ENCODE measurements around the gene PDE2A.

Gene PDE2A

DNA sequence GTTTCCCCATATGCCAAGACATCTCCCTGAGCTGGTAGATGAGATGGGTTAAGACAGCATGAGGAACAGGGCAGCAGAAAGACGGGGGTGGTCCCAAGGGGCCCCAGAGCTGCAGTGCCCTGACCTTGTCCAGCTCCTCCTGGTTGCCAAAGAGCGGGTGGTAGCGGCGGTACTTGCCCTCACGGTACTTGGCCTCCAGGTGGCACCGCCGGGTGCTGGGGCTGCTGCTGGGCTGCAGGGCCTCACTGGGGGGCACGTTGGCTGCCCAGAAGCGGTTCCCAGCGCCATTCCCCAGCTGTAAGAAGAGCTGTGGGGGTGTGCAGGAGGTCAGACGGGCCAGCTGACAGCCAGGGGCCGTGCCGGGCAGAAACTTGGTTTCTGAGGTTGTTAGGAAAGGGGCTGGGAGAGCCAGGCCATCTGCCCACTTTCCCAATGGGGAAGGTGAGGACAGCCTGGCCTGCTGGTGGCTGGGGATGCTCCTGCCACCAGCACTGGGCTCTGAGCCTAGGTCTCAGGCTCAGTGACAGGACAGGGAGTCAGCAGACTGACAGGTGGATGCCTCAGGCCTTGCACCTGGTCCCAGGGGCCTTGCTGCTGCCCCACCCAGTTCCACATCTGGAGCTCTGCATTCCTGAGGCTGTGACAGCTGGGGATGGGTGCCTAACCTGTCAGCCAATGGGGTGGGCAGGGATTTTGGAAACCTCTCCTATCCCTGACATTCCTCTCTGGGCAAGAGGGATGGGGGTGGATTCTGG, 30.0 kb upstream of the PDE2A start:
- FAIRE-seq: no peak

- FAIRE-seq: no peak
Measured at GRCh38 chr11:72703267-72704008, 29.2 kb upstream of the PDE2A start.

DNA sequence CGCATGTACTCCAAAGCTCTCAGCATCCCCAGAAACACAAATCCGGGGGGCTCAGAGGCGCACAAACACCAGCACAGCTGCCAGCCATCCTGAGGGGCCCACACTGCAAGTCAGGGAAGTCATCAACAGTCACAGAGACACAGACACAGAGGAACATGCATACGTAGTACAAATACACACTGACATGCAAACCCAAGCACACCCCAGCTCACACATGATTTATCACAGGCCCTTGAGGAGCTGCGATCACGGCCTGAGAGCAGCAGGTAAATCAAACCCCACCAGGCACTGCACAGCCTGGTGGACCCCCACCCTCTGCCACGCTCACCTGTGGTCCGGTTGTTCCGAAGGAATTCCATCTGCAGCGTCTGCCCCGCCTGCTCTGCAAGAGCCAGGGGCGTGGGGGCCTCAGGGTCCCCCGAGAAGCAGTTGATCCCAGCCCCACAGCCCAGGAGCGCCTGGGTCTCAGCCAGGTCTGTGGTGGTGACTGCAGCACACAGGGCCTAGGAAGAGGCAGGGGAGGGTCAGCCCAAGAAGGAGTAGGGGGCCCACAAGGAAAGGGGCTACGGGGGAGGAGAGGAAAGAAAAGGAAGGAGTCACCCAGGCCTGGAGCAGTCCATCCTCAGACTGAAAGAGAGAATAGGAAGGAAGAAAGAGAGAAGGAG, 28.5 kb upstream of the PDE2A start:
- FAIRE-seq: no peak

GRCh38 chr11:72702096-72702495, 27.9 kb upstream of the PDE2A start:
- FAIRE-seq: no peak

DNA sequence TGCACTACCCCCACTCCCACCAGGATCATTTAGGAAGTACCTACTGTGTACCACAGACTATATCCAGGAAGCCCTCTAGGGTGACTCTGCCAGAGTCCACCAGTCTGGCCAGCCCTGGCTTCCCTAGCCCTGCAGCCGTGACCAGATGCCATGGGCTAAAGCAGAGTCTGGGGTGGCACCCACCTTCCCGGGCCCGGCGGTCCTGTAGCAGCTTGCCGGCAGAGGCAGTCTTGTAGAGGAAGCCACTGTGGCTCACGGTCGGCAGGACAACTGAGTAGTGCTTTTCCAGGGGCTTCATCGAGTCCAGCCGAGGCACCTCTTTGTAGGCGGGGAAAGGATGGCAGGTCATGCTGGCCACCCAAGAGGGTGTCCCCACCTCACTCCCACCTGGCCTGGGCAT, 27.2 kb upstream of the PDE2A start:
- no peak for FAIRE-seq

- no peak for FAIRE-seq
Measured at GRCh38 chr11:72700146-72700545, 25.9 kb upstream of the PDE2A start.

DNA sequence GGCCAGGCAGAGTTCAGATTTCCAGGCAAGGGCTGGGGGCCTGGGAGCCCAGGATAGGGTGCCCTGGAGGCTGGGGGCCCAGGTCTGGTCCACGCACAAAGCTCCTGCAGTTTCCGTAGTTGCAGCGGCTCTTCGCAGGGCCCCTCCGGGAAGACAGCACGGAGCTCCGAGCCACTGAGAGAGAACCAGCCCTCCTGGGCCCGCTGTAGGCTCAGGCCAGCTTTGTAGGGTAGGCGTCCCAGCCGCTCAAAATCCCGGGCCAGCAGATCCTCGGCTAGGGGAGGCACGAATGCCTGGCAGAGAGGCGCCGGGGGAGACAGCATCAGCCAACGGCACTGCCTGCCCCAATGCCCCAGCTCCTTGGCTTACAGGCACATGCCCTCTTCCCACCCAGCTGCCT, 23.6 kb upstream of the PDE2A start:
- FAIRE-seq: no peak

DNA sequence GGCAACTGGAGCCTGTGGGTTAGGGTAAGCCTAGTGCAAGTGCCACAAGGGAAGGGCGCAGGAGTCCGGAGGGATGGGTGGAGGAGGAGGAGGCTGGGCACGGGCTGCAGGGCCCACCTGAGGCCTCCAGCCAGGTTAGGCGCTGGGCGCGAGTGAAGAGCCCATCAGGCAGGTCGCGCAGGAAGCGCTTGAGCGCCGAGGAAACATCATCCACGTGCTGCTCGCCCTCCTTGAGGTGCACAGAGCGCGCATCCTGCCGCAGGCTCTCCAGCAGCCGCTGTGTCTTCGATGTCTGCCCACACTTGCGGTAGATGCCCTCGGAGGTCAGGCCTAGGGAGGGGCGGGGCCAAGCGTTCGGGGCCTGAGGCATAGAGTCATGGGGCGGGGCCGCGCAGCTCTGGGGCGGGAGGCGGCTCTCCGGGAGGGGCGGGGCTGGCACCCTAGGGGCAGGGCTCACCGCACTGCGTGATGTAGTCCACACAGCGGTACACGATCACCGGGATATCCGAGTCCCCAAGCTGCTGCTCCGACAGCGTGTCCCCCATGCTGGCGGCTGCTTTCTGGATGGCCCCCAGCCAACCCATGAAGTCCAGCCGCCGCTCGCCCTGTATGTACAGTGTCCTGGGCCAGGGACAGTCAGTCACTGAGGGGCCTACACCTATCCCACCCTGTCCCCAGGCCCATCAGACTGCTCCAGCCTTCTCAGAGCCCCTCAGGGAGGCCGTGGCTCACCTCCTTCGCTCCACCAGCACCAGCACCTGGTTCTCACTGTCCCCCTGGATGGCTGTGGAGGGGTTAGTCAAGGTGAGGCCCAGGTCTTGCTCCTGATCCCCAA, 22.9 kb upstream of the PDE2A start:
- FAIRE-seq: no peak

- FAIRE-seq: no peak
Measured at GRCh38 chr11:72695354-72695753, 21.1 kb upstream of the PDE2A start.

GRCh38 chr11:72693271-72693968, 19.2 kb upstream of the PDE2A start:
- FAIRE-seq: no peak

DNA sequence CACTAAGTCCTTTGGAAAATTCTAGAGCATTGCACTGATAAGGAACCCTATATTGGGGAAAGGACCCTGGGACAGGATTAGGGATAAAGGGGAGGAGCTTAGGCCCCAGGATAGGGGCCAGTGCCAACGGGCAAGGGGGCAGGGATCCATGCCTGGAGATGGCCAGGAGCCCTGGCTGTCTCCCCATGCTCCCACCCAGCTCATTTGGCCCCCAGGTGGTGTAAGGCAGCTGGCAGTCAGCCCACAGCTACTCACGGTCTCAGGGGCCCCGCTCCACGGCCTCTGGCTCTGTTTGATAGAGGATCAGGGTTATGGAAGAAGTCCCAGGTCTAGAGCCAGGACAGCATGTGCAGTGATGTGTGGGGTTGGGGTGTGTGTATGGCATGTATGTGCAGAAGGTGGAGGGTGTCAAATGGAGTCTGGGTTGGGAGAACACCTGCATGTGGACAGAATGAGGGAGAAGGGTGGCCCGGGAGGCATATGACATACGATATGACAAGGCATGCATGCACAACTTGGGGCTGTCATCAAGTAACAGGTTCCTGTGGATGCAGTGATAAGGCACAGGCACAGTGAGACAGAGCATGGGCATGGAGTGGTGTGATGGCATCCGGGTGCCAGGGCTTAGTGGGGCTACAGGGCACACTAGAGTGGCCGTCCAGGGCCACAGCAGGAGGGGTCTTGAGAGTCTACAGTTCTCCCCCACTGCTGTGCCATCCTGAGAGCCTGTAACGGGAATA, 18.4 kb upstream of the PDE2A start:
- no peak for FAIRE-seq

DNA sequence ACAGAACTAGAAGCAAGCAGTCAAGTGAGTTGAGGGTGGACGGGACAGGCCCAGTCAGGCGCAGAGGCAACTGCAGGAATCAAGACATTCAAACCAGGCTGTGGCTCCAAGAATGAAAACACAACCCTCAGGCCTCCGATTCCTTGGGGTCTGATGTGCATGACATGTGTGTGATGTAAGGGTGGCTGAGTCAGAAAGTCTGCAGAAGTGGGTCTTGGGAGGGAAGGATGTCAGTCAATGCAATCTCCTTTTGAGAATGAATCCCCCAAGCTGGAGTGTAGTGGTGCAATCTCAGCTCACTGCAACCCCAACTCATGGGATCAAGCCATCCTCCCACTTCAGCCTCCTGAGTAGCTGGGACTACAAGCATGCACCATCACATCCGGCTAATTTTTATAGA, 15.9 kb upstream of the PDE2A start:
- FAIRE-seq: no peak

DNA sequence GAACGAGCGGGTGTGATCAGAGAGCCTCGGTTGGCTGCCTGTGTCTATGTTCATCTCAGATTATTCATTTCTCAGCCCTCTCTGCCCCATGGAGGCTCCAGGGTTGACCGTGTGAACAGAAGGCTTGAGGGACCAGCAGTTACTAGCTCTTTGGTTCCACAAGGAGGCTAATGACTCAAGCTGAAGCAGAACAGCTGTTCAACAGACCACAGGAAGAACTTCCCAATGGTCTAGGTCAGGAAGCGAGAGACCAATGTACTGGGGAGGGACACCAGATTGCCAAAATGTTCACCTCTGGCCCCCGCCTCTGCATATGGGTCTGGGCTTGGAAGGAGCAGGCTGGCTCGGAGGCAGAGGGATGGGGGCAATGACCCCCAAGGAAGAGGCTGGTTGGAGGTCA, 14.7 kb upstream of the PDE2A start:
- FAIRE-seq: no peak

GRCh38 chr11:72688486-72688885, 14.3 kb upstream of the PDE2A start:
- FAIRE-seq: no peak

DNA sequence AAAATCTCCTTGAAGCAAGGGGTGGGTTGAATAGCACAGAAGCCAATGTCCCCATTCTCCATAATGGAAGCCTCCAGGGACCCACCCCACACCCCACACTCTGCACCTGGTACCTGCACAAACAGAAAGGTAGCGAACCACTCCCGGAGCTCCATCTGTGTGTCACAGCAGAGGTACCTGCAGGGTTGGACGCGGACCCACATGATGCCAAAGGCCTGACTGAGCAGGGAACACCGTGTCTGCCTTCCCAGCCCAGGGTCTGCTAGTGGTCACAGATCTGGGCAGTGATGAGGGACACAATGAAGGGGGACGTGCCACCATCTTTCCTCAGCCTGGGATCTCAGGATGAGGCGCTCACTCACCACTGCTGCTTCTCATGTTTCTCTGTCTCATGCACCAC, 13.1 kb upstream of the PDE2A start:
- no peak for FAIRE-seq

GRCh38 chr11:72686639-72687220, 12.5 kb upstream of the PDE2A start:
- FAIRE-seq: no peak

- no peak for FAIRE-seq
Measured at GRCh38 chr11:72685560-72686480, 11.6 kb upstream of the PDE2A start.

DNA sequence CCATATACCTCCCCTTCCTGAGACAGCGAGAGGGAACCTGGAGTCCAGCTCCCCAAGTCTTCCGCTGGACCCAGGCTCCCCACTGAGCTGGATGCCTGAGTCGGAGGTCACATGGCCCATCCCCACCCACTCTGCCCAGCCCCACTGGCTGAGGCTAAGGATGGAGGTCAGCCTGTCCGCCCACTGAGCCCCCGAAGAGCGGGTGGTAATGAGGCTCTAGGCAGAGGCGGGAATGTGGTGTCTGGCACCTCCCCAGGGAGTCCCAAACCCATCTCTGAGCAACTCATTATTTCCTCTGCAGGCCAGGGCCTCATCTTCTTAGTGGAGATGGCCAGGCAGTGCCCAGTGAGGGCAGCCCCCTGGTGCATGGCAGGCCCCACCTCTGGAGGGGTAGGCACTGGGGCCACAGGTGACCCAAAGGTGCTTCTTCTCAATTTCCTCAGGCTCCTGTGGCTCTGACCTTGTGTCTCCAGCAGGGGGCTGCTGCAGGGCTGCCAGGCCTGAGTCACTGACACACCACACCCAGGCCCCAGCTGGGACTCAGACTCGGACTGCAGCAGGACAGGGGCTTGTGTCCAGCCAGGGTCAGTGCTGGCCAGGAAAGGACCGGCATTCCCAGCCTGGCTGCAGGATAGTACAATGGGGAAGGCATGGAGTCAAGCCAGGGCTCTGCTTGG, 10.2 kb upstream of the PDE2A start:
- no peak for FAIRE-seq

- no peak for FAIRE-seq
Measured at GRCh38 chr11:72683782-72684200, 9.6 kb upstream of the PDE2A start.

GRCh38 chr11:72682858-72683243, 8.6 kb upstream of the PDE2A start:
- FAIRE-seq: no peak

Measured in A204.1 (cell line).